Measurements from ENCODE around the gene CSPG5. TPM values are rescaled to one million over a fixed set of nuclear protein-coding genes. Genes with fewer than 3 reads are reported as not detected.

The CSPG5 gene
- polyA plus RNA-seq, 1 donor (not counting 4 experiments of a cell fraction or from before 2014, with no cell fraction given): 0.14 TPM

- TF ChIP-seq, protein P1, sequence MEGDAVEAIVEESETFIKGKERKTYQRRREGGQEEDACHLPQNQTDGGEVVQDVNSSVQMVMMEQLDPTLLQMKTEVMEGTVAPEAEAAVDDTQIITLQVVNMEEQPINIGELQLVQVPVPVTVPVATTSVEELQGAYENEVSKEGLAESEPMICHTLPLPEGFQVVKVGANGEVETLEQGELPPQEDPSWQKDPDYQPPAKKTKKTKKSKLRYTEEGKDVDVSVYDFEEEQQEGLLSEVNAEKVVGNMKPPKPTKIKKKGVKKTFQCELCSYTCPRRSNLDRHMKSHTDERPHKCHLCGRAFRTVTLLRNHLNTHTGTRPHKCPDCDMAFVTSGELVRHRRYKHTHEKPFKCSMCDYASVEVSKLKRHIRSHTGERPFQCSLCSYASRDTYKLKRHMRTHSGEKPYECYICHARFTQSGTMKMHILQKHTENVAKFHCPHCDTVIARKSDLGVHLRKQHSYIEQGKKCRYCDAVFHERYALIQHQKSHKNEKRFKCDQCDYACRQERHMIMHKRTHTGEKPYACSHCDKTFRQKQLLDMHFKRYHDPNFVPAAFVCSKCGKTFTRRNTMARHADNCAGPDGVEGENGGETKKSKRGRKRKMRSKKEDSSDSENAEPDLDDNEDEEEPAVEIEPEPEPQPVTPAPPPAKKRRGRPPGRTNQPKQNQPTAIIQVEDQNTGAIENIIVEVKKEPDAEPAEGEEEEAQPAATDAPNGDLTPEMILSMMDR (optimal IDR thresholded peaks at IDR 0.05 in 1 of 3, IDR thresholded peaks at IDR 0.05 in 1 of 3, conservative IDR thresholded peaks at IDR 0.05 in 1 of 3; ENCODE audit: extremely low read depth in 1 of 3, insufficient read depth in 2 of 3, low read length in 3 of 3): no peak
- no peak for TF ChIP-seq EZH2 (IDR thresholded peaks at IDR 0.05; ENCODE audit: low read length)
- Histone ChIP-seq H3K9me1 (ENCODE audit: control insufficient read depth, extremely low read depth, insufficient read depth, low read length) (no peaks in the 10 kb centered on the region), H3K27ac (ENCODE audit: control insufficient read depth, insufficient read depth, low read length) (no peak overlapping the region), H2AFZ (ENCODE audit: control insufficient read depth, low read length) (no peak overlapping the region), H3K36me3 (ENCODE audit: control insufficient read depth in 2 of 2, extremely low read depth in 1 of 2, insufficient read depth in 2 of 2, low read length in 2 of 2) (no peaks in the 10 kb centered on the region), H4K20me1 (ENCODE audit: control insufficient read depth, extremely low read depth, insufficient read depth, low read length) (no peaks in the 10 kb centered on the region), H3K27me3 (ENCODE audit: control insufficient read depth, extremely low read depth, insufficient read depth, low read length) (no peaks in the 10 kb centered on the region), H3K79me2 (ENCODE audit: control insufficient read depth, insufficient read depth, low read length) (no peaks in the 10 kb centered on the region), H3K9me3 (ENCODE audit: control insufficient read depth, low read depth, low read length) (no peaks in the 10 kb centered on the region), H3K4me1 (ENCODE audit: control insufficient read depth, extremely low read depth, insufficient read depth, low read length) (peaks cover 12% of the 10 kb centered on the region), H3K4me2 (ENCODE audit: control insufficient read depth, extremely low read depth, insufficient read depth, low read depth, low read length) (no peak overlapping the region), H3K9ac (ENCODE audit: control insufficient read depth, extremely low read depth, insufficient read depth, low read length) (no peak overlapping the region), H3K4me3 (ENCODE audit: control insufficient read depth in 2 of 3, extremely low read depth in 1 of 3, insufficient read depth in 2 of 3, low read depth in 1 of 3, low read length in 3 of 3) (no peak overlapping the region)
- DNase-seq (ENCODE audit: low read depth, low spot score) (no peak), FAIRE-seq (no peak)
- dilution Hi-C loops (cut with MboI; ENCODE audit: extremely low pct_ligation_motif_present, low sequenced_read_pairs): no loop called here
Measured at GRCh38 chr3:47525617-47526016, 53.0 kb downstream of the CSPG5 start.

DNA sequence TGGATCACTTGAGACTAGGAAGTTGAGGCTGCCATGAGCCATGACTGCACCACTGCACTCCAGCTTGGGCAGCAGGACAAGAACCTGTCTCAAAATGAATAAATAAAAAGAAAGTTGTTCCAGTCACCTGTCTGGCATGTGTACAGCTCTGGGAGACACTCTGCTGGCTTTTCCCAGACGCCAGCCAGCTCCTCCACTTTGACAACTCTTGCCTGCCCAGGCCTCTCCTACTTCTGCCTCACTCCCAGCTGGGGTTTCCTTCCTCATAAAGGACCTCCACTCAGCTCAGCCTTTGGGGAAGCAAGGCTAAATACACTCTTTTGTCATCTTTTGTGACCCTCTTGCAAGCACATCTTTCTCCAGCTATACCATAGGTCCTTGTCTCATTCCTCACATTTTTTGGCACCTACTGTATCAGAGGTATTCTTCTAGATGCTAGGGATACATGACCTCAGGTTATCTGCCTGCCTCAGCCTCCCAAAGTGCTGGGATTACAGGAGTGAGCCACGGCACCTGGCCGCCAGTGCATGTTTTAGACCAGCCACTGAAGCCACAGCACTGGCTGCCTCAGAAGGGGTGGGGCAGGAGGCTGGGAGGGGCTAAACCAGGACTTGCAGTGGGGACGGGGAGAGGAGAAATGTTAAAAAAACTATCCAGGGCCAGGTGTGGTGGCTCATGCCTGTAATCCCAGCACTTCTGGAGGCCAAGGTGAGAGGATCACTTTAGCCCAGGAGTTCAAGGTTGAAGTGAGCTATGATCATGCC lies 55.2 kb downstream of the CSPG5 start:
- no peak overlapping the region for H3K9ac ChIP-seq (ENCODE audit: control insufficient read depth, extremely low read depth, insufficient read depth, low read length)
- no peaks in the 10 kb centered on the region for H3K9me1 ChIP-seq (ENCODE audit: control insufficient read depth, extremely low read depth, insufficient read depth, low read length)
- H3K4me3 ChIP-seq (ENCODE audit: control insufficient read depth in 2 of 3, extremely low read depth in 1 of 3, insufficient read depth in 2 of 3, low read depth in 1 of 3, low read length in 3 of 3): no peak overlapping the region
- H3K9me3 ChIP-seq (ENCODE audit: control insufficient read depth, low read depth, low read length): no peaks in the 10 kb centered on the region
- no peak overlapping the region for H3K4me2 ChIP-seq (ENCODE audit: control insufficient read depth, extremely low read depth, insufficient read depth, low read depth, low read length)
- dilution Hi-C loops (cut with MboI; ENCODE audit: extremely low pct_ligation_motif_present, low sequenced_read_pairs): no loop called here
- H2AFZ ChIP-seq (ENCODE audit: control insufficient read depth, low read length): no peak overlapping the region
- DNase-seq (ENCODE audit: low read depth, low spot score): no peak
- H3K4me1 ChIP-seq (ENCODE audit: control insufficient read depth, extremely low read depth, insufficient read depth, low read length): peaks cover 12% of the 10 kb centered on the region
- H3K36me3 ChIP-seq (ENCODE audit: control insufficient read depth in 2 of 2, extremely low read depth in 1 of 2, insufficient read depth in 2 of 2, low read length in 2 of 2): no peaks in the 10 kb centered on the region
- no peak for FAIRE-seq
- no peaks in the 10 kb centered on the region for H4K20me1 ChIP-seq (ENCODE audit: control insufficient read depth, extremely low read depth, insufficient read depth, low read length)
- no peak overlapping the region for H3K27ac ChIP-seq (ENCODE audit: control insufficient read depth, insufficient read depth, low read length)
- H3K27me3 ChIP-seq (ENCODE audit: control insufficient read depth, extremely low read depth, insufficient read depth, low read length): no peaks in the 10 kb centered on the region
- no peak for TF ChIP-seq EZH2 (IDR thresholded peaks at IDR 0.05; ENCODE audit: low read length)
- TF ChIP-seq, protein P1 (optimal IDR thresholded peaks at IDR 0.05 in 1 of 3, IDR thresholded peaks at IDR 0.05 in 1 of 3, conservative IDR thresholded peaks at IDR 0.05 in 1 of 3; ENCODE audit: extremely low read depth in 1 of 3, insufficient read depth in 2 of 3, low read length in 3 of 3): no peak
- H3K79me2 ChIP-seq (ENCODE audit: control insufficient read depth, insufficient read depth, low read length): no peaks in the 10 kb centered on the region
